Gastrocnemius medialis (tissue), 4 donors: Measurements from ENCODE around the gene KBTBD6. TPM values are rescaled to one million over a fixed set of nuclear protein-coding genes. Genes with fewer than 3 reads are reported as not detected.
"Not testable (repeated sequence)": the region's sequence is repeated elsewhere in the genome, so short reads cannot be mapped to it uniquely, and the experiment has no call there.

Experiments
- ATAC-seq, 2 donors: fragments of 150-250 bp; one replicate each; pipeline ENCODE4 v1.9.1; 2016
- DNase-seq, 2 donors: peaks; one replicate each; pipeline ENCODE4 v3.0.0-alpha.2; 2019
- H3K27ac ChIP-seq, 4 donors: fragments of 200-600 bp; sonication (generic); 1 replicate in 1 of 4; 2 replicates in 3 of 4; pipeline ENCODE4 v1.5.1; 2016 to 2018; ENCODE audit warnings: mild to moderate bottlenecking in 2 of 4, moderate library complexity in 1 of 4
- H3K27me3 ChIP-seq, 3 donors: fragments of 200-600 bp; sonication (generic) in 2 of 3; 1 replicate in 1 of 3; 2 replicates in 2 of 3; pipeline versions ENCODE4 v1.5.1 to v1.6.0; 2016 to 2019; ENCODE audit warnings: mild to moderate bottlenecking in 1 of 3, moderate library complexity in 1 of 3
- H3K36me3 ChIP-seq, 2 donors: fragments of 200-600 bp; sonication (generic) in 1 of 2; one replicate each; pipeline ENCODE4 v1.5.1; 2017 to 2018
- H3K4me1 ChIP-seq, 2 donors: fragments of 200-600 bp; sonication (generic) in 1 of 2; one replicate each; pipeline ENCODE4 v1.5.1; 2016 to 2017; ENCODE audit warnings: mild to moderate bottlenecking in 2 of 2
- H3K4me3 ChIP-seq, 4 donors: fragments of 200-600 bp; sonication (generic) in 3 of 4; 1 replicate in 1 of 4; 2 replicates in 3 of 4; pipeline ENCODE4 v1.5.1; 2016 to 2019; ENCODE audit warnings: mild to moderate bottlenecking in 2 of 4
- H3K9me3 ChIP-seq, 3 donors: fragments of 200-600 bp; sonication (generic) in 2 of 3; 1 replicate in 1 of 3; 2 replicates in 2 of 3; pipeline ENCODE4 v1.5.1; 2016 to 2019
- POLR2A ChIP-seq, 2 donors: fragments of 450-650 bp; IDR thresholded peaks; one replicate each; pipeline ENCODE4 v1.6.1; 2017; ENCODE audit warnings: antibody characterized with exemption in 2 of 2, mild to moderate bottlenecking in 2 of 2, moderate library complexity in 2 of 2
- in situ Hi-C, 4 donors: fragments of 200-750 bp; cut with MboI; loops; one replicate each; pipeline versions ENCODE4 v1.15.0 to v1.8.0; 2017; ENCODE audit warnings: low sequenced_read_pairs in 4 of 4
- intact Hi-C: fragments of 100-400 bp; cut with DNase I; formaldehyde crosslinking; loops from one replicate; pipeline ENCODE4 v1.15.1; 2023; ENCODE audit warnings: low total_unique reads
- total RNA-seq, 4 donors: library from RNA; depleted of rRNA; stranded (reverse); fragments of >200 nt; gene quantifications; one replicate each; pipeline versions ENCODE4 v1.1.0 to v1.2.3, GENCODE V29; 2016
- TF ChIP-seq, protein P1 (sequence below), 5 experiments: fragments of 450-650 bp in 3 of 5; fragments of 200-600 bp in 2 of 5; sonication (generic) in 2 of 5; IDR thresholded peaks in 4 of 5; conservative IDR thresholded peaks in 1 of 5; 1 replicate in 4 of 5; 2 replicates in 1 of 5; pipeline ENCODE4 v1.5.1; 2016 to 2019; ENCODE audit warnings: antibody characterized with exemption in 5 of 5, mild to moderate bottlenecking in 3 of 5, moderate library complexity in 3 of 5

KBTBD6 gene
- total RNA-seq, 4 donors from 2014 or later: 3.7 to 6.1 (median 5.3) TPM

DNA sequence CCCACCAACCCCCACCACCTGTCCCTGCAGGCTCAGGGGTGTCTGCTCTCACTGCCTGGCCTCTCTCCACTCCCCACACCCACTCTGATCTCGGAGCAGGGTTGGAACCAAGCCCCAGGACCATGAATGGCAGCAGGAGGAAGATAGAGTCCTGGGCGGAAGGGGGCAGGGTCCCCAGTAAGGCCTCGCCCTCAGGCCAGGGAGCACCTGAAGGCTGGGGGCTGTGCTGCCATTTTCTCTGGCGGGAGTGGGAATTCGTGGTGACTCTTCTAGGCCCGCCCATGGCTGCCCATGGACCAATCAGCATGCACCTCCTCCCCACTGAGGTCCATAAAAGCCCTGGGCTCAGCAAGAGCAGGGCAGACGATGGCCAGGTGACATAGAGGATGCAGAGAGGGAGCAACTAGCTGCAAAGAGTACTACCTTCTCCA lies 25.0 kb downstream of the KBTBD6 start:
- Histone ChIP-seq H3K4me3 (no peak overlapping the region), H3K27ac (no peak overlapping the region), H3K36me3 (no peaks in the 10 kb centered on the region), H3K27me3 (no peaks in the 10 kb centered on the region), H3K4me1 (no peaks in the 10 kb centered on the region), H3K9me3 (no peaks in the 10 kb centered on the region)
- no peak for TF ChIP-seq POLR2A (IDR thresholded peaks at IDR 0.05)
- TF ChIP-seq, protein P1, sequence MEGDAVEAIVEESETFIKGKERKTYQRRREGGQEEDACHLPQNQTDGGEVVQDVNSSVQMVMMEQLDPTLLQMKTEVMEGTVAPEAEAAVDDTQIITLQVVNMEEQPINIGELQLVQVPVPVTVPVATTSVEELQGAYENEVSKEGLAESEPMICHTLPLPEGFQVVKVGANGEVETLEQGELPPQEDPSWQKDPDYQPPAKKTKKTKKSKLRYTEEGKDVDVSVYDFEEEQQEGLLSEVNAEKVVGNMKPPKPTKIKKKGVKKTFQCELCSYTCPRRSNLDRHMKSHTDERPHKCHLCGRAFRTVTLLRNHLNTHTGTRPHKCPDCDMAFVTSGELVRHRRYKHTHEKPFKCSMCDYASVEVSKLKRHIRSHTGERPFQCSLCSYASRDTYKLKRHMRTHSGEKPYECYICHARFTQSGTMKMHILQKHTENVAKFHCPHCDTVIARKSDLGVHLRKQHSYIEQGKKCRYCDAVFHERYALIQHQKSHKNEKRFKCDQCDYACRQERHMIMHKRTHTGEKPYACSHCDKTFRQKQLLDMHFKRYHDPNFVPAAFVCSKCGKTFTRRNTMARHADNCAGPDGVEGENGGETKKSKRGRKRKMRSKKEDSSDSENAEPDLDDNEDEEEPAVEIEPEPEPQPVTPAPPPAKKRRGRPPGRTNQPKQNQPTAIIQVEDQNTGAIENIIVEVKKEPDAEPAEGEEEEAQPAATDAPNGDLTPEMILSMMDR (IDR thresholded peaks at IDR 0.05 in 4 of 5, conservative IDR thresholded peaks at IDR 0.05 in 1 of 5): no peak
- in situ Hi-C loops: no loop called here
- intact Hi-C loops: no loop called here
- no peak for DNase-seq
- no peak for ATAC-seq

DNA sequence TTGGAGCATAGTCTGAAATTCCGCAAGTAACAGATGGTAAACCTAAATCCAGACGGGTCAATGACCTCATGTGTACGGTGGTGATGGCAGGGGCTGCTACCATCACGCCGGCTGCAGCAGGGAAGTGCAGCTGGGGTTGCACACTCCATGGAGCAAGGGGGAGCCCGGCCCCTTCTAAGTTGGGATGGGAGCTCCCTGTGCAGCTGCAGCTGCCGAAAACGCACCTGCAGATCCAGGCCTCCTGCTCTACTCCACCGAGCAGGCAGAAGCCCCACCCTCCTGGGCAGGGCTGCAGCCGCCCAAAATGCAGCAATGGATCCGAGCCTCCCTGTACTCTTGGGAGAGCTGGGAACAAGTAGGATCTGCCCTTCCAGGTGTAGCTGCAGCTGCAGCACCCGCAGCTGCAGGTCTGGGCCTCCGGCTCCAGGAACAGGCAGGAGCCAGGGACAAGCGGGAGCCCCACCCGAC lies 25.5 kb downstream of the KBTBD6 start:
- in situ Hi-C loops: no loop called here

GRCh38 chr13:41099986-41100385 lies 32.6 kb downstream of the KBTBD6 start:
- ATAC-seq: no peak
- Histone ChIP-seq H3K9me3 (no peaks in the 10 kb centered on the region), H3K36me3 (no peaks in the 10 kb centered on the region), H3K27ac (no peak overlapping the region), H3K4me1 (no peaks in the 10 kb centered on the region), H3K4me3 (no peak overlapping the region), H3K27me3 (no peaks in the 10 kb centered on the region)
- intact Hi-C loops (no loop called here), in situ Hi-C loops (no loop called here)
- no peak for TF ChIP-seq POLR2A (IDR thresholded peaks at IDR 0.05)
- TF ChIP-seq, protein P1 (IDR thresholded peaks at IDR 0.05 in 4 of 5, conservative IDR thresholded peaks at IDR 0.05 in 1 of 5): no peak
- no peak for DNase-seq

More for the DNA sequence above, 25.5 kb downstream of the KBTBD6 start:
- Histone ChIP-seq H3K4me1 (no peaks in the 10 kb centered on the region), H3K9me3 (no peaks in the 10 kb centered on the region), H3K36me3 (no peaks in the 10 kb centered on the region), H3K4me3 (no peak overlapping the region), H3K27me3 (no peaks in the 10 kb centered on the region), H3K27ac (no peak overlapping the region)
- ATAC-seq: no peak
- TF ChIP-seq, protein P1 (IDR thresholded peaks at IDR 0.05 in 4 of 5, conservative IDR thresholded peaks at IDR 0.05 in 1 of 5): no peak
- no peak for TF ChIP-seq POLR2A (IDR thresholded peaks at IDR 0.05)
- intact Hi-C loops: no loop called here
- DNase-seq: no peak

DNA sequence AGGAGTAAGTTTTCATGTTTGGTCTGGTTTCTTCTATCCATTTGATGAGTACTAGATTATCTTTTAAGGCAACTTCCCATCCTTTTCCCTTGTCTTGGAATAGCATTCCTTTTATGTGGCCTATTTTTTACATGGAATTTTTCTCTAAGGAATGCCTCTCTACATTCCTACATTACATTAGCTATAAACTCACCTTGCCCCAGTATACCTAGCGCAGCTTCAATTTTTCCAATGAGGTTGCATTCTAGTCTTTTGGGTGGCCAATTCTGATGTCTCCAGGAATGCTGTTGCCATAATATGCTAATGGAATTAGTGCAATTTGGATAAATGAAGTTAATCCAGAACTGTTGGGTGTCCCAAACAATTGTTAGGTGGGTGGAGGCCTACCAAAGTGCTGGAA lies 33.8 kb downstream of the KBTBD6 start:
- no peaks in the 10 kb centered on the region for H3K4me1 ChIP-seq
- no peak overlapping the region for H3K27ac ChIP-seq
- intact Hi-C loops: no loop called here
- no peak for ATAC-seq
- no peaks in the 10 kb centered on the region for H3K27me3 ChIP-seq
- TF ChIP-seq POLR2A (IDR thresholded peaks at IDR 0.05): no peak
- TF ChIP-seq, protein P1 (IDR thresholded peaks at IDR 0.05 in 4 of 5, conservative IDR thresholded peaks at IDR 0.05 in 1 of 5): no peak
- H3K9me3 ChIP-seq: no peaks in the 10 kb centered on the region
- DNase-seq: no peak
- no peaks in the 10 kb centered on the region for H3K36me3 ChIP-seq
- no peak overlapping the region for H3K4me3 ChIP-seq
- in situ Hi-C loops: no loop called here

DNA sequence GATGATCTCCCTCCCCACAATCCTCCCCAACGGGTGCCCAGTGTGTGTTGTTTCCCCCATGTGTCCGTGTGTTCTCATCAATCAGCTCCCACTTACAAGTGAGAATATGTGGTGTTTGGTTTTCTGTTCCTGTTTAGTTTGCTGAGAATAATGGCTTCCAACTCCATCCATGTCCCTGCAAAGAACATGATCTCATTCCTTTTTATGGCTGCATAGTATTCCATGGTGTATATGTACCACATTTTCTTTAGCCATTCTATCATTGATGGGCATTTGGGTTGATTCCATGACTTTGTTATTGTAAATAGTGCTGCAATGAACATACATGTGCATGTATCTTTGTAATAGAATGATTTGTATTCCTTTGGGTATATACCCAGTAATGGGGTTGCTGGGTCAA lies 36.9 kb downstream of the KBTBD6 start:
- DNase-seq, H3K4me1 ChIP-seq, in situ Hi-C loops, H3K4me3 ChIP-seq, H3K9me3 ChIP-seq, H3K27ac ChIP-seq, intact Hi-C loops, ATAC-seq, H3K27me3 ChIP-seq, H3K36me3 ChIP-seq: not testable (repeated sequence)
